ENCODE data around the gene CHST8.
"Not testable (repeated sequence)": the region's sequence is repeated elsewhere in the genome, so short reads cannot be mapped to it uniquely, and the experiment has no call there.

CHST8 gene

DNA sequence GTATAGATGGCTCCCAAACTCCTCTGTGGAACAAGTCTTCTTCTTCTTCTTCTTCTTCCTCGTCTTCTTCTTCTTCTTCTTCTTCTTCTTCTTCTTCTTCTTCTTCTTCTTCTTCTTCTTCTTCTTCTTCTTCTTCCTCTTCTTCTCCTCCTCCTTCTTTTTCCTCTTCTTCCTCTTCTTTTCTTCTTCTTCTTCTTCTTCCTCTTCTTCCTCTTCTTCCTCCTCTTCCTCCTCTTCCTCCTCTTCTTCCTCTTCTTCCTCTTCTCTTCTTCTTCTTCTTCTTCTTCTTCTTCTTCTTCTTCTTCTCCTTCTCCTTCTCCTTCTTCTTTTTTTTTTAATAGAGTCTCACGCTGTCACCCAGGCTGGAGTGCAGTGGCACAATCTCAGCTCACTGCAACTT is 3.4 kb upstream of the CHST8 start:
- not testable (repeated sequence) for FAIRE-seq; DNase-seq (ENCODE audit: low spot score)

DNA sequence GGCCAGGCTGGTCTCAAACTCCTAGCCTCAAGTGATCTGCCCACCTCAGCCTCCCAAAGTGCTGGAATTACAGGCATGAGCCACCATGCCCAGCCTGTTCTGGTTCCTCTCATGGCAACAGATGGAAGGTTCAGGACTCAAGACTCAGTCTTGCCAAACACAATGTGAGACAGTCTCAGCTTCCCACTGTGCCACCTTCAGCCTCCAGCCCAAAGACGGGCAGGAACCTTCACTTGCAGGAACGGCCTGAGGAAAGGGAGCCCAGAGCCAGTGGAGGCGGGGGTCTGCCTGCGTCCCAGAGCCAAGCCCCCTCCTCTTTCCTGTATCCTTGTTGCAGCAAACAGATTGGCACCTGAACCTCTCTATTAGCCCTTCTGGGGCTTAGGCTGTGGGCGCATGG is 2.9 kb upstream of the CHST8 start:
- DNase-seq (ENCODE audit: low spot score) (no peak), FAIRE-seq (no peak)

DNA sequence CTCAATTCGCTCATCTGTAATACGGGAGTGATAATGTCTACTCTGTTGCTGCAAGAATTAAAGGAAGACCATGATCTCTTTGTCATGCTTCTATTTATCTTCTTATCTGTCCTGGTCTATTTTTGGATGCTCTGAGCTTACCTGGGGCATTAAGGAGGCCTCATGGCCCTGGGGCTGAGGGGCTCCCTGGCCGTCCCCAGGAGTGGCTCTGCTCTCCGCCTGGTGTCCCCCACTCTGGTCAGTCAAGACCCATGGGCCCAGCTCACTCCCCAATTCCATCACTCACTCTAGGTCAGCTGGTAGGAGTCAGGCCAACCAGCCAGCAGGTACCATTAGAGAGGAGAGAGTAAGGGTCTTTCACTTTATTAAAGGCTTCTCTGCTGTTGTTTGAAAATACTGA is 1.1 kb upstream of the CHST8 start:
- FAIRE-seq (no peak), DNase-seq (ENCODE audit: low spot score) (no peak)

DNA sequence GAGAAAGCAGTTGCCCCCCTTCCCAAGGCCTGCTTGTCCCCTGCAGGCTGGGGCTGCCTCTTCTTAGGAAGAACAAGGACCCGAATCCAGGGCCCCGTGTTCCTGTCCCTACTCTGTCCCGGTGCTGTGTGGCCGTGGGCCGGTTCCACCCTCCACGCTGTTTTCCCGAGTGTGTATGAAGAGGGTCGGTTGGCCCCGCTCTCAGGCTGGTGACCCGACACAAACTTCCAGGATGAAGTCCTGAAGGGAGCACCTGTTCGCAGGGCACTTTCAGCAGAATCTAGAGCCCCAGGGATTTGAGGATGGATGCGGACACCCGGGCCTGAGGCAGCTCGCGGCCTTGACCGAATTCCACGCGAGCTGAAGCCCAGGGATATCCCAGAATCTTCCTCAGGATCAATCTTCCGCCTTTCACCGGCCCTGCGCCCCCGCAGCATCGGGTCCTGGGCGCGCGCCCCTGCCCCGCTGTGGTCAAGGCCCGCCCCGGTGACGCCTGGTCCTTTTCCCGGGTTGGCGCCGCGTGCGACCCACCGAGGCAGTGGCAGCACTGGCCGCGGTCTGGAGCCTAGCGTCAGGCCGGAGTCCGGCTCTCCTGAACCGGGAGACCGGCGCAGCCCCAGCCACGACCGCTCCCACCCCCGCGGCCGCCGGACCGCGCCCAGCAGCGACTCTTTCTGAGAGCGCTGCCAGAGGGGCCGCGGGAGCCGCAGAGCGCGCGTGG is 528 bp upstream of the CHST8 start:
- DNase-seq (ENCODE audit: low spot score) (no peak), FAIRE-seq (no peak)

DNA sequence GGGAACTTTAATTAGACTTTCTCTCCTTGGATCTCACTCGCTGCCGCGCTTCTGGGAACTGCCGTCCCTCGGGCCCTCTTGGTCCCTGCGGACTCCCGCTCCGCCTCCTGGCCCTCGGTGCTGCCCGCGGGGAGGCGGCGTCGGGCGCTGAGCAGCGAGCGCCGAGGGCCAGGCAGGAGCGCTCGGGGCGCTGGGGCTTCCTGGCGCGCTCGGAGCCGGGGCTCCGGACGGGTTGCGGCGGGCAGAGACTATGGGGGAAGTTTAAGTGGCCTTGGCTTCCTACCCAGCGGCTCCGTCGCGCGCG is 704 bp downstream of the CHST8 start:
- no peak for FAIRE-seq
- no peak for DNase-seq (ENCODE audit: low spot score)

DNA sequence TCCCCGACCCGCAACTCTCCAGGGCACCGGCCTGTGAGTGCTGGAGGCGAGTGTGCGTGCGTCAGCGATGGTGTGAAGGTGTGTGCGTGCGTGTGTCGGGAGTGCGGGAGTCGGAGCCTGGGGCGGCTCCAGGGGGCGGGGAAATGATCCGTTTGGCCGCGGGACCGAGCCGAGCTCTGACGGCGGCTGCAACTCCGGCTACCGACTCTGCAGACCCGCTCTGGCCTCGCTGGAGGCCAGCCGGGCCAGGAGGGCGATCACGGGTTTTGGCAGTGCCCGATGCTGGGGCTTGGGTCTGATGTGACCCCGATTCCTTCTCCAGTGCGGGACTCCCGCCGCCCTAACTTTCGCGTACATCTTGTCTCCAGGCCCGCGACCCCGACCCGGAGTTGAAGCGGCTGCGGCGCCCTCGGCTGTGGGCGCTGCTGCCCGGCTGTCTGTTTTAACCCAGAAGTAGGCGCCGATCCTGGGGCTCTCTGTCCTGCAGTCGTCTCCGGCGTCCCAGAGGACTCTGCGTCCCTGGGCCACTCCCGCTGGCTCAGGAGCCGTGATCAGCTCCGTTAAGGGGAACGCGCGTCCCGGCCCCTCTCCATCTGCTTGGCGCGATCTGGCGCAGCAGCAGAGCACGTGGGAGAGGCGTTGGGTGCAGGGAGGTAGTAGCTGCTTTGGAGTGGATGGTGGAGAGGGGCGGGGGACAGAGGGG is 1.2 kb downstream of the CHST8 start:
- DNase-seq (ENCODE audit: low spot score) (no peak), FAIRE-seq (no peak)

DNA sequence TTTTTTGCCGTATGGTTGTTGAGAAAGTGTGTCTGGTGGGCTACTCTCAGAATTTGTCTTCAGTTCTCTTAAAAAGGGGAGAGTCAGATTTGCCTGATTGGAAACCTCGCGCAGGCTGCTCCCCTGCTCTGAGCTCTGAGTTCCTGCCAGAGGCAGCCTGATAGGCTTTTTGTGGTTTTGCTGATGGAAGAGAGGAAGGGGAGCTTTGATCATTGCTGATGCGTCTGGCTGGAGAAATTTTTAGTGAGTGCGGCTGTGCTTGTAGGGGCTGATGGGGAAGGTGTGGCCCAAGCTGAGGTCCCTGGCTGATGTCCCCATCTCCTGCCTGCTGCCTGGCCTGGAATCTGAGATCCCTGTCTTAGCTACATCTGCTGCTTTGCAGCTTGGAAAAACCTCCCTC is 2.8 kb downstream of the CHST8 start:
- DNase-seq (ENCODE audit: low spot score) (no peak), FAIRE-seq (no peak)

DNA sequence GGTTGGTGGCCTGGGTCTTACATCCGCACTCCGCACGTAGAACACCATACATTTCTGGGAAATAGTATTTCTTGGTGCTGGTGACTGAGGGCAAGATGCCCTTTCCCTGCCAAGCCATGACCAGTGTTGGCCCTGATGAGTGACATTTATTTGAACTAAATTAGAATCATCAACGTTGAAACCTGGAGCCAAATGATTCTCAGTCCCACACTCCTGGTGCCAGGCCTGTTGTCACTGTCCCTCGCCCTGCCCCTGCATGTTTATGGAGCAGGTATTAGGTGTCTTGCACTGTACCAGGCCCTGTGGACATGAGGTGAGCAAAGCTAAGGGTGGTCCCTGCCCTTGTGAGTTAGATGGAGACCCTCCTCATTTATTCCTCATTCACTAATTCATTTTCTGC is 5.8 kb downstream of the CHST8 start:
- DNase-seq (ENCODE audit: low spot score) (no peak), FAIRE-seq (no peak)

- no peak for FAIRE-seq
- DNase-seq (ENCODE audit: low spot score), result no peak
Observed at GRCh38 chr19:33627962-33628839, 6.4 kb downstream of the CHST8 start.

GRCh38 chr19:33628921-33629825 is 7.4 kb downstream of the CHST8 start:
- DNase-seq (ENCODE audit: low spot score) (no peak), FAIRE-seq (no peak)

DNA sequence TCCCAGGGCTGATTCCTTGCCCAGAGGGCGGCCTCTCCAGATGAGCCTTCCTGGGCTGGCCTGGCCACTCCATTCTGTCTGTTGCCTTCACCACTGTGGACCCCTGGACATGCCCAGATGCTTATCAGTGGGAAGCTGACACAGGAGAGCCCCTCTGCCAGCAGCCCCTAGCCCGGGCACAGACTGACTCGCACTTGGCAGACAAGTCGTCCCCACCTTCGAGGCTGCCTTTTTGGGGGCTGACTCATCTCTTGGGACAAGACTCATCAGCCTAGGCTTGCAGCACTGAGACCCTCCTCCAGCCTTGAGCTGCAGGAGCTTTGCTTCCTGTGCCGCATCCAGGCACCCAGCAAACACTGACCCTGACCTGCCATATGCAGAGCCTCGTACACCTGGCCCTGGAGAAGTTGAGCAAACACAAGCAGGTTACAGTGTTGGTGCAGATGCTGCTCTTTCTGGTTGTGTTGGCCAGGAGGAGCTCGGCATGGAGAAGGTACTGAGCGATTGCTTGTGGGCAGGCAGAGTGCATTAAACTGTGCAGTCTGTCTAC is 8.1 kb downstream of the CHST8 start:
- no peak for FAIRE-seq
- no peak for DNase-seq (ENCODE audit: low spot score)

DNA sequence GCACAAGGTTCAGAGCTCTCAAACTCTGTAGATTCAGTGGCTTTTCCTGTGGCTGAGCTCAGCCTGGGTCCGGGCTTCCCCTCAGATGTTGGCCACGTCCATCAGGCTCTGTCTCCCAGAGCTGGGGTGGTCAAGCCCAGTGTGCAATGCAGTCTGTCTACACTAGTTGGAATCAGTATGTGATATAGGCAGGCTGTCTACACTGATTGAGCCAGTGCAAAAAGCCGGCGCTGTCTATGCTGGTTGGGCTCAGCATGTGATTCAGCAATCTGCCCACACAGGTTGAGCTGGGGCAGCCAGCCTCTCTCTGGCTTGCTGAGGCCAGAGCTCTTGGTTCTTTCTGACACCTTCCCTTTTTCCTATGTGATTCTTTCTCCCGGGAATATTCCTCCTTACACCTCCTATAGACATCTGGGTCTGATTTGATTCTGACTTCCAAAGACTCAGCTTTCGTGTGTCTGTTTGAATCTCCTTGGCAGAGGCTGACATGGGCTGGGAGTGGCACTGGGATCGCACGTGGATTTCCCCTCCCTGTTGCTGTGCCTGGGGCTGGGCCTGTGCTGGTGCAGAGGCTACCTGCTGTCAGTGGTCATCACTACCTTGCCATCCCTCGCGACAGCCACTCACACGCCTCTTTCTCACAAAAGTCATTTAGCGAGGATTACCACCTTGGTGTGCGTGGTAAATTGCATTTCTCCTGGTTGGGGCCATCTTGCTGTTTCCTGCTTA is 9.3 kb downstream of the CHST8 start:
- DNase-seq (ENCODE audit: low spot score) (no peak), FAIRE-seq (no peak)

GRCh38 chr19:33631609-33631973 is 9.8 kb downstream of the CHST8 start:
- FAIRE-seq (no peak), DNase-seq (ENCODE audit: low spot score) (no peak)

DNA sequence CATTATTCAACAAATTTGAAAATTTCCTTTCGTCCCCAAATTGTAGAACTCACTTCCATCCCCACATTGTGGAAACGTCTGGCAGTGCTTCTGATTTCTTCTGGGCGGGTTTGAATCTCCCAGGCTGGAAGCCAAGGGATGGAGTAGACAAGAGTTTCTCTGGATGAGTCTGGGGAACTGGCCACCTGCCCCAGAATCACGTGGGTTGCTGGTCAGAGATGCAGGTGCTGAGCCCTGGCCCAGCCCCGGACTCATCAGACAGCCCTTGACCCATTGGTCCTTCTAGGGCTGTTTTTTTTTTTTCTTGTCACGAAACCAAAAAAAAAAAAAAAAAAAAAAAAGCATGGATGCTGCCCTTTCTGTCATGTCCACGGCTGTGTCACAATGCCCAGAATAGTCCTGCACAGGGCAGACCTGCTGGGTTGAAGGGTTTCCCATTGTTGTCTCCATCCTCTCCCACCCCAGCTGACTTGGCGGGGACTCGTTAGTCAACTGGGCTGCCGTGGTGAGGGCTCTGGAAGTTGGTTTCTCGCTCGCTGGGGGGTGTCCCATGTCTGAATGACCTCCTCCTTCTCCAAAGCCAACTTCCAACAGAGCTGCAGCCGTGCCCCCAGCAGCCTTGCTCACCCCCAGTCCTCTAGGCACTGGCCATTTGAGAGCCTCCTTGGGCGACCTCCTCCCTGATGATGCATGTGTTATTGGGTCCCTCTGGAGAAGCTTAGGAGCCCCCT is 12.8 kb downstream of the CHST8 start:
- FAIRE-seq (no peak), DNase-seq (ENCODE audit: low spot score) (no peak)

DNA sequence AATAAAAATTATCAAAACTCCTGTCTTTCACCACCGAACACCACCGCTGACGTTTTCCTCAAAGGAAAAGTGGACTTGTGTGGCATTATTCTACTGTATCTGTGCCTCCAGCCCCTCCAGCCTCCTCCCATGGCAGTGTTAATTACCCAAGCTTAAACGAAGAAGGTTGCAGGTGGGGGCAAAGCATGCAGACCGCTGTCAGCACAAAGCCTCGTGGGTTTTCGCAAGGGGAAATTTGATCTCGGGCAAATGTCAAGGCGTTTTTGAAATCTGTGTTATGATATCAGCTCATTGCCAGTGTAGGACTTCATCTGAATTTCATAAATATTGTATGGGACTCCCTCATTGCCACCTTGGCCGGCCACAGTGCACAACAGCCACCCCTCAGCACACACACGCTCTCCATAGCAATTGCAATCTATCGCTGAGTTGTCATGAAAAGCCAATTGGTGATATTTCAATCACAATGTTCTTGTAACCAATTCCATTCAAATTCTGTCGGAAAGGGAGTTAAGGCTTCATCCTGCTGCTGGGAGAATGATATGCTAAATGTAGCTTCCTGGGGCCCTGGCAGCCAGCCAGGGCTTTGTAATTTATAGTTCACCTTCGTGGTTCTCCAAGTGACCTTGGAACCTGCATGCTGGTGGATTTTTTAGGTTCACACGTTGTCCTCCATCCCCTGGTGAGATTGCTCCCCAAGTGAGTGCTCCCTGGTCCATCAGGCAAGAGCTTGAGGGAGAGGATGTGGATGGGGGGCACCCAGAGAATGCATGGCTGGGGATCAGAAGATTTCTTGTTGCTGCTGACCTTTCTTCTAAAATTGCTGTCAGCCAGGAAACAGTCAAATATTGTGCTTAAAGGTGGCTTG is 16.6 kb downstream of the CHST8 start:
- DNase-seq (ENCODE audit: low spot score) (no peak), FAIRE-seq (no peak)

GRCh38 chr19:33639035-33639681 is 17.4 kb downstream of the CHST8 start:
- DNase-seq (ENCODE audit: low spot score), result no peak
- FAIRE-seq, result no peak

- DNase-seq (ENCODE audit: low spot score) (no peak), FAIRE-seq (no peak)
Observed at GRCh38 chr19:33640773-33641172, 19.0 kb downstream of the CHST8 start.

DNA sequence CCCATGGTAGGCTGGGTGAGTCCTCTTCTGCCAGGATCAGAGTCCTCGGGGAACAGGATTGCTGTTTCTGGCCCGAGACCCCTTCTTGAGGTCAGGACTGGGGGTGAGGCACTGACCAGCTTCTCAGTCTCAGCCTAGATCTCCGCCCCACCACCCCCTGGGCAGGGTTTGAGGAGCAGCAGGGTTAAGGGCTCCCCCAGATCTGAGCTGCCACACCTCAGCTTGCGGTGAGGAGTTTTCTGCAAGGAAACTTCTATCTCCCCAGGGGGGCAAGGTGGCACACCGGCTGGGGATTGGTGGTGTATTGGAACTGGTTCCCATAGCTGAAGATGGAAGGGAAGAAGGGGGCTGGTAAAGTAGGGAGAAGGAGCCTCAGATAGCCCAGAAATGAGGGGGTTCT is 19.5 kb downstream of the CHST8 start:
- DNase-seq (ENCODE audit: low spot score) (no peak), FAIRE-seq (no peak)

Data from RCC 7860 (cell line).